ENCODE results near the gene OXSM.

Gene OXSM

DNA sequence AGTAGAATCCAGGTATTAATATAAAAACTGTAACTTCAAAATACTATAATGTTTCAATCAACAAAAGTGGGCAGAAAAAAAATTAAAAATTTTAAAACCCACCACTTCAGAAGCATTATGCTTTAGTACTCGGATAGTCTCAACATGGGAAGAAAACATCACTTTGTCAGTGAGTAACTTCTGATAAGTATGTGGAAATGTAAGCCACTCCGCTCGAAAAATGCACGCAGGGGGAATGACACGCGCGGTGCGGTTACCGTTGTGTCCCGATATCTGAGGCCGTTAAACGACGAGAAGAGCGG lies 7.3 kb upstream of the OXSM start:
- Histone ChIP-seq H3K36me3 (ENCODE audit: insufficient read depth, low read length) (peaks cover 8% of the 10 kb centered on the region; the same call in 1 of the 2 replicates), H3K4me2 (ENCODE audit: low read depth, low read length, poor library complexity, severe bottlenecking) (peak overlapping the region; percentile 96), H3K27me3 (ENCODE audit: insufficient read depth, low read length, poor library complexity, severe bottlenecking) (no peaks in the 10 kb centered on the region), H3K9ac (ENCODE audit: low read depth, low read length, poor library complexity, severe bottlenecking) (peak overlapping the region; percentile 94), H3K9me3 (ENCODE audit: insufficient read depth, low read depth, low read length) (no peaks in the 10 kb centered on the region), H3K9me2 (replicated peaks; ENCODE audit: low read depth, low read length) (no peaks in the 10 kb centered on the region), H3F3A (ENCODE audit: low read depth) (no peaks in the 10 kb centered on the region), H2AFZ (ENCODE audit: low read length) (peak overlapping the region; percentile 95), H3K4me3 (ENCODE audit: low read length, poor library complexity, severe bottlenecking) (peak overlapping the region; percentile 80), H4K20me1 (ENCODE audit: insufficient read depth, low read length, poor library complexity, severe bottlenecking) (peaks cover 45% of the 10 kb centered on the region), H3K4me1 (ENCODE audit: insufficient read depth, low read length, poor library complexity, severe bottlenecking) (peaks cover 57% of the 10 kb centered on the region), H3K79me2 (ENCODE audit: insufficient read depth, low read length) (peaks cover 72% of the 10 kb centered on the region)
- no peak for TF ChIP-seq EZH2phosphoT487 (IDR thresholded peaks at IDR 0.05; ENCODE audit: borderline replicate concordance)
- TF ChIP-seq, protein P1, sequence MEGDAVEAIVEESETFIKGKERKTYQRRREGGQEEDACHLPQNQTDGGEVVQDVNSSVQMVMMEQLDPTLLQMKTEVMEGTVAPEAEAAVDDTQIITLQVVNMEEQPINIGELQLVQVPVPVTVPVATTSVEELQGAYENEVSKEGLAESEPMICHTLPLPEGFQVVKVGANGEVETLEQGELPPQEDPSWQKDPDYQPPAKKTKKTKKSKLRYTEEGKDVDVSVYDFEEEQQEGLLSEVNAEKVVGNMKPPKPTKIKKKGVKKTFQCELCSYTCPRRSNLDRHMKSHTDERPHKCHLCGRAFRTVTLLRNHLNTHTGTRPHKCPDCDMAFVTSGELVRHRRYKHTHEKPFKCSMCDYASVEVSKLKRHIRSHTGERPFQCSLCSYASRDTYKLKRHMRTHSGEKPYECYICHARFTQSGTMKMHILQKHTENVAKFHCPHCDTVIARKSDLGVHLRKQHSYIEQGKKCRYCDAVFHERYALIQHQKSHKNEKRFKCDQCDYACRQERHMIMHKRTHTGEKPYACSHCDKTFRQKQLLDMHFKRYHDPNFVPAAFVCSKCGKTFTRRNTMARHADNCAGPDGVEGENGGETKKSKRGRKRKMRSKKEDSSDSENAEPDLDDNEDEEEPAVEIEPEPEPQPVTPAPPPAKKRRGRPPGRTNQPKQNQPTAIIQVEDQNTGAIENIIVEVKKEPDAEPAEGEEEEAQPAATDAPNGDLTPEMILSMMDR (conservative IDR thresholded peaks at IDR 0.05; ENCODE audit: low read length): no peak

DNA sequence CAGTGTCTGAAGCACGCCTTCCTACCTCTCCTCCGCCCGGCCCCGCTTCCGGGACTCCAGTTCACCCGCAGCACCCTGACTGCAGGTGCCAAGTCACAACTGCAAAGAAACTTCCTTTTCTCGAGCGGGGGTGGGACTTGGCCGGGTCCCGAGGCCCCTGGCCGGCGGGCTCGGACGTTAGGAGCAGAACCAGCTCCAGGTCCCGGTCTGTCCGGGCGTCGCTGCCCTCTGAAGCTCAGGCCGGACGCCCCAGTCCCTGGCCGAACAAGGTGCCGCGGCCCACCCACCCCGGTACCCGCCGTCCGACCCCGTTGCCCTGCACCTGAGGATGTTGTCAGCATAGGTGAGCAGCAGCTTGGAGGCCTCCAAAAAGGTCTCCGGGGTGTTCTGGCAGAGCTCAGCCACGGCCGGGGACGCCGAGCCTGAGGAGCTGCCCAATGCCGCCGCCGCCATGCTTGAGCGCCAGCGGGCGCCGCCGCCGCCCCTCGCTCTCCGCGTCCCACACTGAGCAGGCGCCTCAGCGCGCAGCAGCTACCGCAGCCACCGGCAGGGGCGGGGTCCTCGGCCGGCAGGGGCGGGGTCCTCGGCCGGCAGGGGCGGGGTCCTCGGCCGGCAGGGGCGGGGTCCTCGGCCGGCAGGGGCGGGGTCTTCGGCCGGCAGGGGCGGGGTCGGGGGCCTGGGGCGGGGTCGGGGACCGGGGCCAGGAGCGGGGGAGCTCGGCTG lies 6.8 kb upstream of the OXSM start, which contains the start of gene NGLY1:
Gene NGLY1, minus strand, starts transcription at position 506 of the 723 bp plus-strand sequence. Its CDS starts 53 bp downstream, at position 453.
- H3K4me2 ChIP-seq (ENCODE audit: low read depth, low read length, poor library complexity, severe bottlenecking): peak within 1 kb of the TSS; percentile 96
- H3K9me3 ChIP-seq (ENCODE audit: insufficient read depth, low read depth, low read length): no peaks in the 10 kb centered on the region
- H3K79me2 ChIP-seq (ENCODE audit: insufficient read depth, low read length): peaks cover 72% of the 10 kb centered on the region
- H3K4me1 ChIP-seq (ENCODE audit: insufficient read depth, low read length, poor library complexity, severe bottlenecking): peaks cover 61% of the 10 kb centered on the region
- peak within 1 kb of the TSS; percentile 93 for H3K4me3 ChIP-seq (ENCODE audit: low read length, poor library complexity, severe bottlenecking)
- H3K36me3 ChIP-seq (ENCODE audit: insufficient read depth, low read length): peaks cover 3% of the 10 kb centered on the region; the same call in 1 of the 2 replicates
- H3K9me2 ChIP-seq (replicated peaks; ENCODE audit: low read depth, low read length): no peaks in the 10 kb centered on the region
- H3K27me3 ChIP-seq (ENCODE audit: insufficient read depth, low read length, poor library complexity, severe bottlenecking): no peaks in the 10 kb centered on the region
- H4K20me1 ChIP-seq (ENCODE audit: insufficient read depth, low read length, poor library complexity, severe bottlenecking): peaks cover 45% of the 10 kb centered on the region
- H3F3A ChIP-seq (ENCODE audit: low read depth): no peaks in the 10 kb centered on the region
- H2AFZ ChIP-seq (ENCODE audit: low read length): peak within 1 kb of the TSS; percentile 99
- TF ChIP-seq, protein P1 (conservative IDR thresholded peaks at IDR 0.05; ENCODE audit: low read length): no peak
- no peak for TF ChIP-seq EZH2phosphoT487 (IDR thresholded peaks at IDR 0.05; ENCODE audit: borderline replicate concordance)
- peak within 1 kb of the TSS; percentile 94 for H3K9ac ChIP-seq (ENCODE audit: low read depth, low read length, poor library complexity, severe bottlenecking)

DNA sequence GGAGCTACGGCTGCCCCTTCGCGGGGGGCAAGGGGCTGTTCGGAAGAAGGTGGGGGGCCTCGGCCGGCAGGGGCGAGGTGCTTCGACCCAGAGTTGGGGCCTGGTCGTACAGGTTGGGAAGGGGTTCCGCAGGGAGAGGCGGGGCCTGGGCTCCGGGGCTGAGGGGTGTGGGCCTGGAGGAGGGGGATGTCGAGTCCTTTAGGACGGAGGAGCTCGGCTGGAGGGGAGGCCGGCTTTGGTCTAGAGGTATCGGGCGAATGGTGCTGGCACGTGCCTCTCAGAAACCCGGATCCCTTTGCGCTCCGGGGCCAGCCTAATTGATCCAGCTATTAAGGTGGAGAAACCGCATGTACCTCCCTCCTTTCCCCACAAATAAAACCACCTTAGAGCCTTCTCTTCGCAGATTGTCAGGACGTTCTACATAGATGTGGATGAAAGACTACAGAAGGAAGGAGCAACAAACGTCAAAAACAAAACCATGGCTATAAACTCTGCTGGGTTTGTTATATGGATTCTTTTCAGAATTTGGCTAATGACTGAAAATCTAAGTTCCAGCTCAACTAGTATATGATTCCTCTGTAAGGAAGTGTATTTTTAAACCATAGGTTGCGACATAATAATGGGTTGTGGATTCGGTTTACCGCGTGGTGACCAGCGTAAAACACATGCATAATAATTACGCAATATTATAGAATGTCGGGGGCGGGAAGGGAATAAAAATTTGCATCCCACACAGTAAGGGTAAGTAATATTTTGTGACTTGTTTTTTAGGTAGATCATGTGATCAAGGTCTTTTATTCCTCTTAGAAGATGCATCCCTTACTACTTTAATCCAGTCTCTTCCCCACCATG lies 6.0 kb upstream of the OXSM start:
- TF ChIP-seq, protein P1 (conservative IDR thresholded peaks at IDR 0.05; ENCODE audit: low read length): no peak
- Histone ChIP-seq H3K9ac (ENCODE audit: low read depth, low read length, poor library complexity, severe bottlenecking) (peak overlapping the region; percentile 69), H3K79me2 (ENCODE audit: insufficient read depth, low read length) (peaks cover 72% of the 10 kb centered on the region)

More for the DNA sequence above, 6.0 kb upstream of the OXSM start:
- Histone ChIP-seq H3F3A (ENCODE audit: low read depth) (no peaks in the 10 kb centered on the region), H3K9me2 (replicated peaks; ENCODE audit: low read depth, low read length) (no peaks in the 10 kb centered on the region), H3K4me3 (ENCODE audit: low read length, poor library complexity, severe bottlenecking) (peak overlapping the region; percentile 93), H3K4me1 (ENCODE audit: insufficient read depth, low read length, poor library complexity, severe bottlenecking) (peaks cover 69% of the 10 kb centered on the region), H3K36me3 (ENCODE audit: insufficient read depth, low read length) (no peaks in the 10 kb centered on the region), H3K27me3 (ENCODE audit: insufficient read depth, low read length, poor library complexity, severe bottlenecking) (no peaks in the 10 kb centered on the region), H4K20me1 (ENCODE audit: insufficient read depth, low read length, poor library complexity, severe bottlenecking) (peaks cover 39% of the 10 kb centered on the region), H3K9me3 (ENCODE audit: insufficient read depth, low read depth, low read length) (no peaks in the 10 kb centered on the region), H3K4me2 (ENCODE audit: low read depth, low read length, poor library complexity, severe bottlenecking) (peak overlapping the region; percentile 85), H2AFZ (ENCODE audit: low read length) (peak overlapping the region; percentile 99)
